ENCODE measurements around the gene PDE6B. TPM values are rescaled to one million over a fixed set of nuclear protein-coding genes. Genes with fewer than 3 reads are reported as not detected.

The PDE6B gene
- total and polyA plus RNA-seq, 7 donors, result 0.03 to 0.48 (median 0.31) TPM; not detected in 1

DNA sequence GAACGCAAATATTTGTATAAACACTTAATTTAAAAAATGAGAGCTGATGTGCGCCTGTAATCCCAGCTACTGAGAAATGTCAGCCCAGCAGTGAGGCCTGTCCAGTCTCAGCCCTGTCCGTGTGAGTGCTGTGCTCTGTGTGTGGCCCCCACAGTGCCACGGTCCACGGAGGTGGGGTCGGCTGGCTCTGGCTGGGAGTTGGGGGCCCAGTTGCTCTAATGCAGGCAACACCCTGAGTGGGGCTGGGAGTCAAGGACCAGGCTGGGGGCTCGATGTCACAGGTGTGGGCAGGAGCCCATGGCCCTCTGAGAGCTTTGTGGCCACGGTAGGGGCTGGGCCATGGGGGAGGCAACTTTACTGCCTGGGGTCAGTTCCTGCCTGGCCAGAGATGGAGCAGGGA lies 93.1 kb downstream of the PDE6B start:
- intact Hi-C loops (cut with DNase I), result no loop called here
- Histone ChIP-seq H3K36me3 (ENCODE audit: insufficient read depth in 1 of 2, low read depth in 1 of 2) (no peaks in the 10 kb centered on the region), H3K27ac (no peak overlapping the region), H3K4me1 (no peaks in the 10 kb centered on the region), H3K9me3 (no peaks in the 10 kb centered on the region), H3K27me3 (ENCODE audit: insufficient read depth in 3 of 3, low read length in 2 of 3) (no peaks in the 10 kb centered on the region), H3K4me3 (no peak overlapping the region)
- ATAC-seq (peak in 2 of 4 donors; percentile 25 to 35), DNase-seq (no peak)
- TF ChIP-seq, protein P1, sequence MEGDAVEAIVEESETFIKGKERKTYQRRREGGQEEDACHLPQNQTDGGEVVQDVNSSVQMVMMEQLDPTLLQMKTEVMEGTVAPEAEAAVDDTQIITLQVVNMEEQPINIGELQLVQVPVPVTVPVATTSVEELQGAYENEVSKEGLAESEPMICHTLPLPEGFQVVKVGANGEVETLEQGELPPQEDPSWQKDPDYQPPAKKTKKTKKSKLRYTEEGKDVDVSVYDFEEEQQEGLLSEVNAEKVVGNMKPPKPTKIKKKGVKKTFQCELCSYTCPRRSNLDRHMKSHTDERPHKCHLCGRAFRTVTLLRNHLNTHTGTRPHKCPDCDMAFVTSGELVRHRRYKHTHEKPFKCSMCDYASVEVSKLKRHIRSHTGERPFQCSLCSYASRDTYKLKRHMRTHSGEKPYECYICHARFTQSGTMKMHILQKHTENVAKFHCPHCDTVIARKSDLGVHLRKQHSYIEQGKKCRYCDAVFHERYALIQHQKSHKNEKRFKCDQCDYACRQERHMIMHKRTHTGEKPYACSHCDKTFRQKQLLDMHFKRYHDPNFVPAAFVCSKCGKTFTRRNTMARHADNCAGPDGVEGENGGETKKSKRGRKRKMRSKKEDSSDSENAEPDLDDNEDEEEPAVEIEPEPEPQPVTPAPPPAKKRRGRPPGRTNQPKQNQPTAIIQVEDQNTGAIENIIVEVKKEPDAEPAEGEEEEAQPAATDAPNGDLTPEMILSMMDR (IDR thresholded peaks at IDR 0.05), result no peak
- 74 to 79% (median 76%) methylated on average over 8 of the region's 8 CpGs for WGBS, 3 donors

Other genes with a start within 250 kb of the PDE6B start
- 10 to 100 TPM in 3 of 4 donors, 1 to 10 TPM in 1; 8.4 to 17.4 (median 13.2) TPM for gene ZNF721, start 126.4 kb upstream of the PDE6B start, total RNA-seq
- gene ZNF721, start 126.4 kb upstream of the PDE6B start, polyA plus RNA-seq, result 10 to 100 TPM in 1 of 3 donors, 1 to 10 TPM in 2; 3.1 to 13.2 (median 6.4) TPM
- gene PIGG, start 126.4 kb upstream of the PDE6B start, total RNA-seq, result 10 to 100 TPM in 2 of 4 donors, 1 to 10 TPM in 2; 9.4 to 15.6 (median 10.0) TPM
- gene PIGG, start 126.4 kb upstream of the PDE6B start, polyA plus RNA-seq, result 10 to 100 TPM in 2 of 3 donors, 1 to 10 TPM in 1; 6.7 to 15.6 (median 10.9) TPM
- gene TMEM271, start 49.3 kb upstream of the PDE6B start, total RNA-seq, result not detected
- not detected for gene TMEM271, start 49.3 kb upstream of the PDE6B start, polyA plus RNA-seq
- 100 to 1,000 TPM; 358 to 494 (median 466) TPM for gene ATP5ME, start 48.7 kb downstream of the PDE6B start, total RNA-seq
- 100 to 1,000 TPM; 389 to 712 (median 679) TPM for gene ATP5ME, start 48.7 kb downstream of the PDE6B start, polyA plus RNA-seq
- 1 to 10 TPM; 3.3 to 7.2 (median 5.9) TPM for gene MYL5, start 49.0 kb downstream of the PDE6B start, total RNA-seq
- 10 to 100 TPM in 1 of 3 donors, 1 to 10 TPM in 2; 2.0 to 11.2 (median 5.4) TPM for gene MYL5, start 49.0 kb downstream of the PDE6B start, polyA plus RNA-seq
- gene SLC49A3, start 63.6 kb downstream of the PDE6B start, total RNA-seq, result 1 to 10 TPM; 1.7 to 3.1 (median 3.0) TPM
- gene SLC49A3, start 63.6 kb downstream of the PDE6B start, polyA plus RNA-seq, result 1 to 10 TPM; 1.6 to 3.7 (median 1.9) TPM
- 10 to 100 TPM; 13.0 to 18.6 (median 15.3) TPM for gene PCGF3, start 80.3 kb downstream of the PDE6B start, total RNA-seq
- gene PCGF3, start 80.3 kb downstream of the PDE6B start, polyA plus RNA-seq, result 10 to 100 TPM; 10.9 to 19.2 (median 11.3) TPM
- 1 to 10 TPM; 1.3 to 1.6 (median 1.5) TPM for gene CPLX1, start 200.6 kb downstream of the PDE6B start, total RNA-seq
- gene CPLX1, start 200.6 kb downstream of the PDE6B start, polyA plus RNA-seq, result 1 to 10 TPM in 1 of 3 donors, under 1 TPM in 2; 0.44 to 2.3 (median 0.66) TPM

All from psoas muscle (tissue), 8 donors.